Kidney glomerular epithelial cell (primary cell): ENCODE data around the gene PTPN12.
"Not testable (repeated sequence)": the region's sequence is repeated elsewhere in the genome, so short reads cannot be mapped to it uniquely, and the experiment has no call there.

Source experiments
- DNase-seq: peaks from one replicate; lab custom pipeline; 2025; lab: John Stamatoyannopoulos, UW

PTPN12 gene

DNA sequence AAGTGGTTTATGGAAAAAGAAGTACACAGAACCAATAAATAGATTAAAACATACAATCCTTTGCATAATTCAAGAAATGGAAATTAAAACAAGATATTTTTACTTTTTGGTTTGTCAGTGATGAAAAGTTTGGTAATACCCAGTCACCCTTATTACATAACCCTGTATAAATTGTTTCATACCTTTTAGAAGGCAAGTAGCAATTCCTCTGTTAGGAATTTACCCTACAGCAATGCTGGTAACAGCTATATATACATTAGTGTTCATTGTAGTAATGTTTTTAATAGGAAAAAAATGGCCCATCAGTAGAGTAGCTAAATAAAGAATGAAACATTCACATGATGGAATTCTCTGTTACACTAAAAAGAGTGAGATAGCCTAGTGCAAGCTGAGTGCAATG is 42.7 kb downstream of the PTPN12 start:
- DNase-seq, result no peak

DNA sequence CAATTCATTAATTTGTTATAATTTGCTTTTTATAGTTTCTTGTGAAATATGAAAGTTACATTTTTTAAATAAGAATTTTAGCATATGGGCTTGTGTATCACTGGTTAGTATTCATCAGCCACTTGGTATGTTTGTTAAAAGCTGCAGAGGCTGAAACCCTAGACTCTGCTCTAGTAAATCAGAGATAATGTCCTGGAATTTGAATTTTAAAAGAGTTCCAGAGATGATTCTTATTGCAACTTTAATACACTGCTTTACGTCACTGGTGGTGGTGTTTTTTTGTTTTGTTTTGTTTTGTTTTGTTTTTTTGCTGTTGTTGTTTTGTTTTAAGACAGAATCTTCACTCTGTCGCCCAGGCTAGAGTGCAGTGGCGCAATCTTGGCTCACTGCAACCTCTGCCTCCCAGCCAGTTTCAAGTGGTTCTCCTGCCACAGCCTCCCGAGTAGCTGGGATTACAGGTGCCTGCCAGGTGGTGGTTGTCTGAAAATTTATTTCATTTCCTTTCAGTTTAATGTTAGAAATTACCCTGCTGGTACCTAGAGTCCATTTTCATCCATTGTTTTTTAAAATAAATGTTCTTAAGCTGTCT is 43.8 kb downstream of the PTPN12 start:
- no peak for DNase-seq

DNA sequence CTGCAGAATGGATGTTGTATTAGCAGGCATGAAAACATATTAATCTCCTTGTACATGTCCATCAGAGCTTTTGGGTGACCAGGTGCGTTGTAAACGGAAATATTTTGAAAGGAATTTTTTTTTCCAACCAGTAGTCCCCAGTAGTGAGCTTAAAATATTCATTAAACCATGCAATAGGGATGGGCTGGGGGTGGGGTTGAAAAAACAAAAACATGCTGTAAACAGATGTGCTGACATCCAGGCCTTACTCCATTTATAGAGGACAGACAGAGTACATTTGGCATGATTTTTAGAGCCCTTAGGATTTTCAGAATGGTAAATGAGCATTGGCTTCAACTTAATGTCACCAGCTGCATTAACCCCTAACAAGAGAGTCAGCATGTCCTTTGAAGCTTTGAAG is 50.2 kb downstream of the PTPN12 start:
- DNase-seq, result no peak

DNA sequence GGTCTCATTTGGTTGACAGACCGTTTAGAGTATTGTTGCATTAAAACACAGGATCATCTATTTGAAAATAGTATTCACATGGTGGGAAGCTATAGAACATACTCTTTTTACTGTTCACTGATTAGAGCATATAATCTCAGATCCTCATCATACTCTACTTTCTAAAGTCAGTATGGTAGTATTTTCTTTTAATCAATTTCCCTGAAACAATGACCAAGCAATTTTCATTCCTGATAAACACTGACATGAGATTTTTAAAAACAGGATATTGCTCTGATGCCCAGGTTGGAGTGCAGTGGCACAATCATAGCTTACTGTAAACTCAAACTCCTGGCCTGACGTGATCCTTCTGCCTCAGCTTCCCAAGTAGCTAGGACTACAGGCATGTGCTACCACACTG is 63.9 kb downstream of the PTPN12 start:
- no peak for DNase-seq

DNA sequence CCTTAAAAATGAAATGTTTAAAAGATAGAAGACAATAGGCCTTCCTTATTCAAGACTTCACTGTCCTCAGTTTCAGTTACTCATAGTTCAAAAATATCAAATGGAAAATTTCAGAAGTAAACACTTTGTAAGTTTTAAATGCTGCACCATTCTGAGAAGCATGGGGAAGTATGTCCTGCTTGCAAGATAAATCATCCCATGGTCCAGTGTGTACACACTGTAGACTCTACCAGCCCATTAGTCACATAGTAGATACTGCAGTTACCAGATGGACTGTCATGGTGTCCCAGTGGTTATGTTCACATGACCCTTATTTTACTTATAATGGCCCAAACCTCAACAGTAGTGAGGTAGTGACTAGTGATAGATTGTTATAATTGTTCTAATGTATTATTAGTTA is 69.5 kb downstream of the PTPN12 start:
- no peak for DNase-seq

DNA sequence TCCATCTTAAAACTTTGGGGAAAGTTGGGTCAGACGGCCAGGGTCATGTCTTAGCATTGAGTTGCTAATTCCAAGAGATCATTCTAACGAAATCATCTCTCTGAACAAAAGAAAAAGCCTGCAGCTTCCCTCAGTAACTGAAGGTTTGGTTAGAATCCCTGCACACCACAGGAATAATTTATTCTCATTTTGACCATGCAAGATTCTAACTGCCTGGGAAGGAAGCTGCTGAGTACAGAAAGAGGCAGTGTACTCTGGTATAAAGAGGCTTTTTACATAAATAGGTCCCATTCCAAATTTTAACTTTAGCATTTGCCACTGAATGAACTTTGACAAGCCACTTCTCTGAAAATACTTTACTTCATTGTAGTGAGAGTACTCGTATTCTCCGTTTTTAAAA is 82.2 kb downstream of the PTPN12 start:
- DNase-seq, result no peak

DNA sequence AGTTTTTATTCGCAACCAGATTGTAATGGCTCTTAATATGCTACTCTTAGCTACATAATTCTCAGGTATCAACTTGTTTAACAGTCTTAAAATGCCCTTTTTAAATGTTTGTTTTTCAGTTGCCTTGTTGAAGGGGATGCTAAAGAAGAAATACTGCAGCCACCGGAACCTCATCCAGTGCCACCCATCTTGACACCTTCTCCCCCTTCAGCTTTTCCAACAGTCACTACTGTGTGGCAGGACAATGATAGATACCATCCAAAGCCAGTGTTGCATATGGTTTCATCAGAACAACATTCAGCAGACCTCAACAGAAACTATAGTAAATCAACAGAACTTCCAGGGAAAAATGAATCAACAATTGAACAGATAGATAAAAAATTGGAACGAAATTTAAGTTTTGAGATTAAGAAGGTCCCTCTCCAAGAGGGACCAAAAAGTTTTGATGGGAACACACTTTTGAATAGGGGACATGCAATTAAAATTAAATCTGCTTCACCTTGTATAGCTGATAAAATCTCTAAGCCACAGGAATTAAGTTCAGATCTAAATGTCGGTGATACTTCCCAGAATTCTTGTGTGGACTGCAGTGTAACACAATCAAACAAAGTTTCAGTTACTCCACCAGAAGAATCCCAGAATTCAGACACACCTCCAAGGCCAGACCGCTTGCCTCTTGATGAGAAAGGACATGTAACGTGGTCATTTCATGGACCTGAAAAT is 89.7 kb downstream of the PTPN12 start:
- DNase-seq, result no peak

DNA sequence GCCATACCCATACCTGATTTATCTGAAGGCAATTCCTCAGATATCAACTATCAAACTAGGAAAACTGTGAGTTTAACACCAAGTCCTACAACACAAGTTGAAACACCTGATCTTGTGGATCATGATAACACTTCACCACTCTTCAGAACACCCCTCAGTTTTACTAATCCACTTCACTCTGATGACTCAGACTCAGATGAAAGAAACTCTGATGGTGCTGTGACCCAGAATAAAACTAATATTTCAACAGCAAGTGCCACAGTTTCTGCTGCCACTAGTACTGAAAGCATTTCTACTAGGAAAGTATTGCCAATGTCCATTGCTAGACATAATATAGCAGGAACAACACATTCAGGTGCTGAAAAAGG is 90.2 kb downstream of the PTPN12 start:
- DNase-seq, result no peak

DNA sequence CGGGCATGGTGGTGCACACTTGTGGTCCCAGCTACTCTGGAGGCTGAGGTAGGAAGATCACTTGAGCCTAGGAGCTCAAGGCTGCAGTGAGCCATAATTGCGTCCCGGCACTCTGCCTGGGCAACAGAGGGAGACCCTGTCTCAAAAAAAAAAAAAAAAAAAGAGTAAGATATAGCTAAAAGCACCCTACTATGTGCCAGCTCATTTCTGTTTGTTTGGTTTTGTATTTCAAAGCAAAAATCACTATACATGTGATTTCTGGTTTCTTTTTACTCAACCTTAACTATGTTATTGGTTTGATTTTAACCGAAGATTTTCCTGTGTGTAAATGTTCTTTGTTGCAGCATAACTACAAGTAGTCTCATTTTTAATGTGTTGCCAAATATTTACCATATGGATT is 92.7 kb downstream of the PTPN12 start:
- DNase-seq, result no peak

DNA sequence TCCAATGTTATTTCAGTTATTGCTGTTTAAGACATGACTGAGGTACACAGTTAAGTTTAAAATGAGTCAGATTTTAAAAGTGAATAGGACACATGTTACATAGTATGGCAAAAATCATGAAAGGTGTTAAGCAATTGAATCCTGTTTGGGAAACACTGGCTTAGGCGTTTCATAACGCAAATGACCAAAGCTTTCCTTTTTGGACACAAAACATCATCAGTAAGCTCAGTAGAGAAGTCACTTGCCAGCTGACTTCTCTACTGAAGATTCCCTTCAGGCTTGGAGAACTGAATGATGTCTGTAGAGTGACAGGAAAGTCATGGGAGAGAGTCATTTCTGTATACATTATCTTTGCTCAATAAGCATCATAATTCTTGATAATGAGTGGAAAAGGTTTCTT is 94.7 kb downstream of the PTPN12 start:
- no peak for DNase-seq

DNA sequence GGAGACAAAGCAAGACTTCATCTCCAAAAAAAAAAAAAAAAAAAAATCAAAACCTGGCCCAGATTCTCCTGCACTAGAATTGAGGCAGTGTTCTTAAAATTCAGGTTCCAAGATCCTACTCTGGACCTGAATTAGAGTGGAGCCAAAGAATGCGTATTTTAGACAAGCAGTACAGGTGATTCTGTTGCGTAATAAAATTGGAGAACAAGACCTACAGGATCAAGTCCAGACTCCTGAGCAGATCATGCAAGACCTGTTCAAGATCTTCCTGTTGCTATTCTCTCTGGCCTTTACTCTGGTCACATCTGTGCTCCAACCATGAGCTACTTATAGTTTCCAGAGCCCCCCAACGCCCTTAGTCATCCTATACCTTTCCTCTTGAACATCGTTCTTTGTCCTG is 107.7 kb downstream of the PTPN12 start:
- no peak for DNase-seq

DNA sequence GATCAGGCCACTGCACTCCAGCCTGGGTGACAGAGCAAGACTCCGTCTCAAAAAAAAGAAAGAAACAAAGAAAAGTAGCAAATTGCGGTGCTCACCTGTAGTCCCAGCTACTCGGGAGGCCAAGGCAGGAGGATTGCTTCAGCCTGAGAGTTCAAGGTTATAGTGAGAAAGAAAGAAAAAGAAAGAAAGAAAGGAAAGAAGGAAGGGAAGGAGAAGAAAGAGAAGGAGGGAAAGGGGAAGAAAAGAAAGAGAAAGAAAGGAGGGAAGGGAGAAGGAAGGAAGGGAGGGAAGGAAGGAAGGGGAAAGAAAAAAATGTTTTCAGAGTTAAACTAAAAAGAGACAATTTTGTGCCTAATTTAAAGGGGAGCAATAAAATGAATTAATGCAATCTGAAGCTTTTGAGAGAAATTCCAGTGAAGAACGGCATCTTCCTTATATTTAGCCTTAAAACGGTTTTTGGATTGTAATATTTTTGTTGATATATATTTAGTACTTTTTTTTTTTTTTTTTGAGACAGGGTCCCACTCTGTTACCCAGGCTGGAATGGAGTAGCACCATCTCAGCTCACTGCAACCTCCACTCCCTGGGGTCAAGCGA is 111.7 kb downstream of the PTPN12 start:
- no peak for DNase-seq

DNA sequence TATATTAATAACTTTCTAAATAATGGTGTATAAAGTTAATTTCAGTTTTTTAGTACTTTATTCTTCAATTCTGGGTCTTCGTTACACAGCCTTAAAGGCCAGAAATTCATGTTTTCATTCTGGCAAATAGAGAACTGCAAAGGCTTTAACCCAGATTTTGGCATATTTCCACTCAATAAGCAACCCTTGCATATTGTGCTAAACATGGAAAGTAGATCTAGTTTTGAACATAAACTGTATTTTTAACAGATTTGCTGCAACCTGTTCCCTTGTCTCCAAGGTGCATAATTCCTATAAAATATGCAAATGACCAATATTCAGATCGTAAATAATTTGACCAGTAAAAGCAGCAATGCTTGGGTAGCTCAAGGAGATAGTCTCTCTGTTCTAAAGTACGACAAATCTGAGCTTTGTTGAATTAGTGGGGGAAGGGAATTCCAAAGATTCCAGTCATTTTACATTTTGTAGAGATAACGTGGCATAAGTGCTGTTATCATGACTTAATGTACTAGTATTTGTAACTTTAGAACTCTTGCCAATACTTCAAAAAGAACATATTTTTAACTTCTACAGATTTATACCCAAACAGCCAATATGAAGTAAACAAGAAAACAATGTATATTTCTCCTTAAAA is 112.7 kb downstream of the PTPN12 start:
- DNase-seq, result peak; percentile 27

DNA sequence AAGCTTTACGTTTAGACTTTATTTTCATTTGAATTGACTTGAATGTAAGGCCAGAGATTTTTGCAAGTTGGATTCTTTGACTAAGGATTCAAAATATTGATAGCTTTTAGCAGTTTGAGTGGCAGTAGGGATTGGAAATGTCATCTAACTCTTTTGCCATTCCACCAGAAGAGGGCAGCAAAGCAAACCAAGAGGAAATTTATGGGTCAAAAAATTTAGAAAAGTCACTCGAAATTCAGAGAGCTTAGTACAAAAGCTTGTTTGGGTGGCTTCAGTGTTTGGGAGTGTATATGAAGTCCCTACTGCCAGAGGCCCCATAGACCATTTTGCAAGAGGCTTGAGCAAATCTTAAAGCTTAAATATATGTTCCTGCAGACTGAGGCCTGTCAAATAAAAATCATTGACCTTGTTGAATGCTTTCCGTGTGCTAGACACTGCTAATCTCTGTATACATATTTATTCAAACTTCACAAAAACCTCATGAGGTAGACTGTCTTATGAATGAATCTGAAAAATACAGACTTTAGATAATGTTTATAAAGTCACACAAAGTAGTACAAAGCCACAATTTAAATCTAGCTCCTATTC is 114.6 kb downstream of the PTPN12 start:
- peak; percentile 27 for DNase-seq

DNA sequence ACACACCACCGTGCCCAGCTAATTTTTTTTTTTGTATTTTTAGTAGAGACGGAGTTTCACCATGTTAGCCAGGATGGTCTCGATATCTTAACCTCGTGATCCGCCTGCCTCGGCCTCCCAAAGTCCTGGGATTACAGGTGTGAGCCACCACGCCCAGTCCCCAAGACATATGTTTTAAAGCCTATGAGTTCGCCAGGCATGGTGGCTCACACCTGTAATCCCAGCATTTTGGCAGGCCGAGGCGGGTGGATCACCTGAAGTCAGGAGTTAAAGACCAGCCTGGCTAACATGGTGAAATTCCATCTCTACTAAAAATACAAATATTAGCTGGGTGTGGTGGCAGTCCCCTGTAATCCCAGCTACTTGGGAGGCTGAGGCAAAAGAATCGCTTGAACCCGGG is 115.7 kb downstream of the PTPN12 start:
- not testable (repeated sequence) for DNase-seq

DNA sequence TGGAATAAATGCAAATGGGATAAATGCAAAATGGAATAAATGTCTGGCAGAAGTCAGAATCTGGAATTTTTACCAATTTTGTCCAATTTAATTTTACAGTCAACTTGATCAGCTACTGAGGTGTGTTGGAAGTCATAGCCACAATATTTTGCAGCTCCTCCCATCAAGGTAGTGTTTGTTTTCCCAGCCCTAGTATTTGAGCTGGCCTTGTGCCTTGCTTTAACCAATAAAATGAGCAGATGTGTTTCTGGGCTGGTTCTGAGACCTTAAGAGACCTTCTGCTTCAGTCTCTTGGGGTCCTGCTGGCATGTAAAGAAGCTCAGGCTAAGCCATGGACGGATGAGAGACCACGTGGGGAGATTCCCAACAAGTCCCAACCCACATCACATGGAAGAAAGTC is 116.5 kb downstream of the PTPN12 start:
- no peak for DNase-seq

DNA sequence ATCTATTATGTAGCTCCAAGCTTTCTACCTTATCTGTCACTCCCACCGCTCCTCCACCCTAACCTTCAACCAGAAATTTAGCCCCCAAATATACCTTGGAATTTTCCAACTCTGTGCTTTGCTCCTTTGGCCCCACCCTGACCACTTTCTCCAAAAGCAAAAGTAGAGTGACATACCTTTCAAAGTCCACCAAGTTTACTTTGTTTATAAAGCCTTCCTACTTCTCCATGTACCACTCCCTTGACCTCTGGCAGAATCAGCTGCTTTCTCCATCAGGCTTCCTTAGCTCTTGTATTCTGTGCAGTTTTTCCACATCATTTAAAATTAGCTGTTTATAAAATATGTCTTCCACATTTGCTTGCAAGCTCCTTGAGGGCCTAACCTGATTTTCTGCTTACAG is 118.3 kb downstream of the PTPN12 start:
- no peak for DNase-seq

DNA sequence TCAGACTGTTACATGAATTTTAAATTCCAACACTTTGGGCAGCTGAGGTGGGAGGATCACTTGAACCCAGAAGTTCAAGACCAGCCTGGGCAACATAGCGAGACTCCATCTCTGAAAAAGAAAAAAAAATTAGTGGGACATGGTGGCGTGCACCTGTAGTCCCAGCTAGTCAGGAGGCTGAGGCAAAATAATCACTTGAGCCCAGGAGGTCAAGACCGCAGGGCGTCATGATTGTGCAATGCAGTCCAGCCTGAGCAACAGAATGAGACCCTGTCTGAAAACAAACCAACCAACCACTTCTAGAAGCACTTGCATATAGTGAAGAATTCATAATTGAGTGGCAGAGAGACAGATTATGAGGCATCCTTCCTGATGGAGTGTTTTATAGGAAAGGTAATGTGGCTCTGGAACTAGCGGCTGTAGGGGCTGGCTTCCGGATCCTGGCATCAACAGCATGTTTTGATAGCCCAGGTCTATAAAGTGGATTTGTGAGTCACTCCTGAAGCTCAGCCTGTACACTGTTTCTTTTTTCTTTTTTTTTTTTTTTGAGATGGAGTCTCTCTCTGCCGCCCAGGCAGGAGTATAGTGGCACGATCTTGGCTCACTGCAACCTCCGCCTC is 118.9 kb downstream of the PTPN12 start:
- no peak for DNase-seq

DNA sequence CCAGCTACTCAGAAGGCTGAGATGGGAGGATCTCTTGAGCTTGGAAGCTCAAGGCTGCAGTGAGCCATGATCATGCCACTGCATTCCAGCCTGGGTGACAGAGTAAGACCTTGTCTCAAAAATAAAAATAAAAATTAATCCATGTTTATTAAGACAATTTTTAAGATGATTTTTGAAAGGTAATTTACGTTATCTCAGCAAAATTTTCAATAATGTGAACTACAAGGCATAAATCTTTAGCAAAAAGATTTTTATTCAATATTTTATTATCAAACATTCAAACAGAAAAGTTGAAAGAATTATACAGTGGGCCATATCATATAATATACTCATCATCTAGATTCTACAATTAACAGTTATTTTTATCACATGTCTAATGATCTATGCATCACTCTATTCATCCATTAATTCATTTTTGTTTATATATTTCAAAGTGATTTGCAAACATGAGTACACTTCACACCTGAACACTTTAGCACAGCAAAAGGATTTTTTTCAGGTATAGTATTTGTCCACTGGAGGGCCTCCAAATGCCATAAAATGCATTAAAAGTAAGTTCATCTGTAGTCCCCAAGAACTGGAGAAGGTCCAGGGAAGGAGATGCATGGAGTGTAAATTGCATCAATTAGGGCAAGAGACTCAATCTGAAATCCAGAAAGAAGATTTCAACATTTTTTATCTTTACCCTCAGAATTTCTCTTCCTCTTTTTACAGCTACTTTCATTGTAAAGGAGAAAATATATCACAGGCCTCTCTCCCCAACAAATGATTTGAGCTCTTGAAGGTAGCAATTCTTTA is 120.5 kb downstream of the PTPN12 start:
- DNase-seq, result peak; percentile 45

DNA sequence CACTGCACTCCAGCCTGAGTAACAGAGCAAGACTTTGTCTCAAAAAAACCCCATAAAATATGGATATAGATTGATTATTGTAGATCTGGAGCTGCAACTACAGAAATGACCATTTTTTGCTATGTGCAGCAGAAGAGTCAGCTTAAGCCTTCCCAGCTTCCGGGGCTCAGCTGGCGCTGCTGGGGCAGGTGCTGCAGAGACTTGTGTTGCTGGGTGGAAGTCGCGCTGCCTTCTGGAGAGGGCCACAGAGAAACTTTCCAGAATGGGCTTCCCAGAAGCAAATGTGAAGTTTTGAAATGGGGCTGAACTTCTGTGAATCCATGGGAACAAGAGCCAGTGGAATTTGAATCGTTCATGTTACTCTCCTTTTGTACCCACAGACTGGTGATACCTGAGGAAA is 121.8 kb downstream of the PTPN12 start:
- no peak for DNase-seq

DNA sequence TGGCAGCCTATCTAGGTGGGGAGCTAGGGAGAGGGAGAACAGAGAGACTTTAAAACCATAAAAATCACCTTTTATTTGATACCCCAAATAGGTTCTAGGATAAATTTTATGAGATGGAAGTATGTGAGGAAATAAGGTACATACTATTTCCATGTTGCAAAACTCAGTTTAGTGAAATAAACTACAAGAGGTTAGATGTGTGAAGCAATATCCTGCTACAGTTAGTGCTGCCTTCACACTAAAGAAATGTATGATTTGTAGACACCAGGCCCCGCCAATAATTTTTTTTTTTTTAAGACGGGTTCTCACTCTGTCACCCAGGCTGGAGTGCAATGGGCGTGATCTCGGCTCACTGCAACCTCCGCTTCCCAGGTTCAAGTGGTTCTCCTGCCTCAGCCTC is 124.7 kb downstream of the PTPN12 start:
- DNase-seq, result no peak

DNA sequence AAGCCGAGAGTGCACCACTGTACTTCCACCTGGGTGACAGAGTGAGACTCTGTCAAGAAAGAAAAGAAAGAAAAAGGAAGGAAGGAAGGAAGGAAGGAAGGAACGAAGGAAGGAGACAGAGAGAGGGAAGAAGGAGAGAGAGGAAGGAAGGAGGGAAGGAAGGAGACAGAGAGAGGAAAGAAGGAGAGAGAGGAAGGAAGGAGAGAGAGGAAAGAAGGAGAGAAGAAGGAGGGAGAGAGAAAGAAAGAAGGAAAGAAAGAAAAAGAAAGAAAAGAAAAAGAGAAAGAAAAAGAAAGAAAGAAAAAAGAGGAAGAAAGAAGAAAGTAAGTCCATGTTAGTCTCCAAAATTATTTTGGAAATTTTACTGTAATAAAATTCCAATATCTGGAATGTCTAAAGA is 125.8 kb downstream of the PTPN12 start:
- DNase-seq, result no peak
